Panc1 (cell line): Measurements from ENCODE around the gene SLFN12L. TPM values are rescaled to one million over a fixed set of nuclear protein-coding genes. Genes with fewer than 3 reads are reported as not detected.

Experiments used
- ATAC-seq: fragments of 200-7000 bp; cut with Tn5 transposase; 2 replicates; pipeline ENCODE4 v1.9.1; 2020; ENCODE audit warnings: mild to moderate bottlenecking, moderate library complexity
- BruUV-seq: library from RNA; stranded (reverse); fragments of 400-500 nt; replicated peaks from 2 replicates; lab custom pipeline; 2021; lab: Mats Ljungman, UMichigan
- CTCF ChIA-PET: fragments of 300-600 bp; sonication (Branson Sonifier 250); formaldehyde crosslinking; loops from one replicate; lab custom pipeline; 2022; ENCODE audit warnings: antibody characterized with exemption; lab: Charles Lee
- POLR2A ChIA-PET: fragments of 300-600 bp; sonication (Branson Sonifier 250); formaldehyde crosslinking; loops from one replicate; lab custom pipeline; 2022; ENCODE audit warnings: antibody characterized with exemption; lab: Charles Lee
- DNase-seq: peaks from one replicate; pipeline ENCODE4 v3.0.0-alpha.2; 2010; ENCODE audit warnings: low read depth, low spot score
- H3K27ac ChIP-seq: 2 replicates; pipeline ENCODE4 v1.5.1; 2011; ENCODE audit warnings: mild to moderate bottlenecking, low read length, inconsistent platforms
- H3K27me3 ChIP-seq: fragments of 200-500 bp; sonication (Bioruptor generic); 2 replicates; pipeline ENCODE4 v1.6.0; 2014; ENCODE audit warnings: low read length, inconsistent platforms; ENCODE audit not compliant: control insufficient read depth, insufficient read depth
- H3K36me3 ChIP-seq: fragments of 200-500 bp; sonication (Bioruptor generic); 2 replicates; pipeline ENCODE4 v1.5.1; 2014; ENCODE audit warnings: inconsistent platforms, mild to moderate bottlenecking, low read length, moderate library complexity; ENCODE audit not compliant: control insufficient read depth, insufficient read depth
- H3K4me1 ChIP-seq: 2 replicates; pipeline ENCODE4 v1.5.1; 2011; ENCODE audit warnings: inconsistent platforms, mild to moderate bottlenecking, low read length, moderate library complexity; ENCODE audit not compliant: control insufficient read depth, insufficient read depth
- H3K4me3 ChIP-seq, 2 experiments: 2 replicates each; pipeline ENCODE4 v1.5.1; 2011 to 2012; ENCODE audit warnings: low read depth in 2 of 2, low read length in 2 of 2, mild to moderate bottlenecking in 2 of 2, inconsistent platforms in 1 of 2, moderate library complexity in 1 of 2
- H3K9me3 ChIP-seq: fragments of 200-500 bp; sonication (Bioruptor generic); 2 replicates; pipeline ENCODE4 v1.5.1; 2014; ENCODE audit warnings: low read depth, mild to moderate bottlenecking, inconsistent platforms, low read length, moderate library complexity; ENCODE audit not compliant: control insufficient read depth, insufficient read depth
- POLR2AphosphoS5 ChIP-seq: IDR thresholded peaks from 2 replicates; pipeline ENCODE4 v1.6.1; 2012; ENCODE audit warnings: mild to moderate bottlenecking, low read depth, low read length, moderate library complexity
- SIN3A ChIP-seq: IDR thresholded peaks from 2 replicates; pipeline ENCODE4 v1.6.1; 2012; ENCODE audit warnings: low read depth, mild to moderate bottlenecking, low read length, moderate library complexity, borderline replicate concordance; ENCODE audit not compliant: insufficient read depth
- TCF7L2 ChIP-seq: IDR thresholded peaks from 2 replicates; pipeline ENCODE4 v1.6.1; 2011; ENCODE audit warnings: mild to moderate bottlenecking, low read depth, low read length, inconsistent platforms
- in situ Hi-C: cut with HindIII; loops from 2 replicates; pipeline ENCODE4 v1.10.0; 2016; ENCODE audit warnings: low sequenced_read_pairs, low pct_unique_long_range_greater_than_20kb
- intact Hi-C: fragments of 100-400 bp; cut with micrococcal nuclease; formaldehyde crosslinking; loops from one replicate; pipeline ENCODE4 v1.10.0; 2022; ENCODE audit not compliant: unreplicated experiment
- total RNA-seq: library from RNA; stranded (reverse); gene quantifications from one replicate; pipeline ENCODE4 v1.2.1, GENCODE V29; 2021; ENCODE audit not compliant: unreplicated experiment
- TF ChIP-seq, protein P1 (sequence below), 2 experiments: IDR thresholded peaks; 2 replicates each; pipeline ENCODE4 v1.6.1; 2011 to 2012; ENCODE audit warnings: low read depth in 2 of 2, control low read depth in 1 of 2, low read length in 1 of 2, mild to moderate bottlenecking in 1 of 2, moderate library complexity in 1 of 2; ENCODE audit not compliant: insufficient read depth in 1 of 2
- TF ChIP-seq, protein P2 (sequence below): fragments of 450-650 bp; IDR thresholded peaks from 2 replicates; pipeline ENCODE4 v1.5.1; 2017; ENCODE audit warnings: mild to moderate bottlenecking

The SLFN12L gene
- total RNA-seq, 1 experiment from 2014 or later = 0.33 TPM

DNA sequence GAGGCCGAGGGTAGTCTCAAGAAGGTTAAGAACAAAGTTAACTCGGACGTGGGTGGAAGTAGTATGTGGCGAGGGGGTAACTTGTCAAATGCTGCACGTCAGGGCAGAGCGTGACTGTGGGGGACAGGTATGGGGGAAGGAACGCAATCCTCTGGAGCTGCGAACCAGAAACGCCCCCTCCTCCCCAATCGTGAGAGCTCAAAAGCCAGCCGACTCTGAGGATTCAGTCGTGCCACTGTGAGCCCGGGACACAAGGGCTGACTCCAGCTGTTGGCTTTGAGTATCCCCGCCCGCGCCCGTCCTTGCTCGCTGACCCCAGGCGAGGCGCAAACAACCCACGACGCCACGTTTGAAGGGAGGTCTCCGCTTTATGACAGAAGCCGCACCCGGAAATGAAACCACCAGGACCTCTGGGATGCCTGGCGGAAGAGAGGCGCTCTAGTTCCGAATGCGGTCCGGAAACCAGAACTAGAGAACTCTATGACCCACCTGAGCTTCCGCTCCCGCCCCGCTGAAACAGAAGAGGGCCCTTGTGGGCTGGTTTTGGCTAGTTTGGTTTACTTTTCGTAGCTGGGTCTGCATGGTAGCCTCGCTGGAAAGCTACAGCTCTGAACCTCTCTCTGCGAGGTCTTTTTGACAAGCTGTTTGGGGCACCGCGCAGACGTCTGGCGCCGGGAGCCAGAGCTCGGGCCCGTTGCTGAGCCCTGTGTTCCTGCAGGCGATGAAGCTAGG is 40.9 kb upstream of the SLFN12L start, which contains the start of gene PEX12:
Gene PEX12 (minus strand): TSS at position 375 of the 732 bp plus-strand sequence. CDS start 550 bp downstream, outside the sequence.
- no TSS peak for BruUV-seq

DNA sequence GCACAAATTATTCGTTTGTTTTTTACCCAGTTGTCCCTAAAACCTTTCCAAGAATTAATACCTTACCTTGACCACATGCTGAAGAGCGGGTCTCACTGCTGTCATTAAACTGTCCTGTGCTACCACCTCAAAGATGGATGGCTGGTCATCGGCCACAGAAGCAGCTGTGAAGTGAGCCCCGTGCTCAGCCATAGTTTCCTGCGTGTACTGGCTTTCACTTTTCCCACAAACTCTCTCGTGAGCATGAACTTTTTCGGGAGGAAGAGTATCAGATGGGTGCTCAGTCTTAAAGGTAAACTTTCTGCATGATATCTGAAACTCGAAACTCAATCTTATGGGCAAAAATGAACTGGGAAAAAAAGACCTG is 40.3 kb upstream of the SLFN12L start:
- H3K27me3 ChIP-seq = no peaks in the 10 kb centered on the region
- CTCF ChIA-PET = interaction anchor here (0.5 to 1.3 kb wide), 3 partner anchors 22 to 185 kb away, joined by 4 read pairs; no protein-coding TSS in a partner anchor
- H3K36me3 ChIP-seq = no peaks in the 10 kb centered on the region; the same call in 1 of the 2 replicates
- no peaks in the 10 kb centered on the region for H3K9me3 ChIP-seq
- H3K4me3 ChIP-seq = peak overlapping the region; percentile 73 to 85
- TSS peak; percentile 96 for BruUV-seq
- POLR2A ChIA-PET = interaction anchor here (0.5 to 1.3 kb wide), 3 partner anchors 9 to 271 kb away, joined by 3 to 9 read pairs (median 5); partner anchors contain the start of gene AP2B1
- ATAC-seq (peak; percentile 41; the same call in 1 of the 2 replicates), DNase-seq (no peak)
- intact Hi-C loops = no loop called here
- TF ChIP-seq, protein P1, sequence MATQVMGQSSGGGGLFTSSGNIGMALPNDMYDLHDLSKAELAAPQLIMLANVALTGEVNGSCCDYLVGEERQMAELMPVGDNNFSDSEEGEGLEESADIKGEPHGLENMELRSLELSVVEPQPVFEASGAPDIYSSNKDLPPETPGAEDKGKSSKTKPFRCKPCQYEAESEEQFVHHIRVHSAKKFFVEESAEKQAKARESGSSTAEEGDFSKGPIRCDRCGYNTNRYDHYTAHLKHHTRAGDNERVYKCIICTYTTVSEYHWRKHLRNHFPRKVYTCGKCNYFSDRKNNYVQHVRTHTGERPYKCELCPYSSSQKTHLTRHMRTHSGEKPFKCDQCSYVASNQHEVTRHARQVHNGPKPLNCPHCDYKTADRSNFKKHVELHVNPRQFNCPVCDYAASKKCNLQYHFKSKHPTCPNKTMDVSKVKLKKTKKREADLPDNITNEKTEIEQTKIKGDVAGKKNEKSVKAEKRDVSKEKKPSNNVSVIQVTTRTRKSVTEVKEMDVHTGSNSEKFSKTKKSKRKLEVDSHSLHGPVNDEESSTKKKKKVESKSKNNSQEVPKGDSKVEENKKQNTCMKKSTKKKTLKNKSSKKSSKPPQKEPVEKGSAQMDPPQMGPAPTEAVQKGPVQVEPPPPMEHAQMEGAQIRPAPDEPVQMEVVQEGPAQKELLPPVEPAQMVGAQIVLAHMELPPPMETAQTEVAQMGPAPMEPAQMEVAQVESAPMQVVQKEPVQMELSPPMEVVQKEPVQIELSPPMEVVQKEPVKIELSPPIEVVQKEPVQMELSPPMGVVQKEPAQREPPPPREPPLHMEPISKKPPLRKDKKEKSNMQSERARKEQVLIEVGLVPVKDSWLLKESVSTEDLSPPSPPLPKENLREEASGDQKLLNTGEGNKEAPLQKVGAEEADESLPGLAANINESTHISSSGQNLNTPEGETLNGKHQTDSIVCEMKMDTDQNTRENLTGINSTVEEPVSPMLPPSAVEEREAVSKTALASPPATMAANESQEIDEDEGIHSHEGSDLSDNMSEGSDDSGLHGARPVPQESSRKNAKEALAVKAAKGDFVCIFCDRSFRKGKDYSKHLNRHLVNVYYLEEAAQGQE (IDR thresholded peaks at IDR 0.05; ENCODE audit: insufficient read depth in 1 of 2, low read depth in 2 of 2, low read length in 1 of 2) = no peak
- no peak for TF ChIP-seq SIN3A
- TF ChIP-seq TCF7L2 = no peak
- no peak for TF ChIP-seq POLR2AphosphoS5
- TF ChIP-seq, protein P2, sequence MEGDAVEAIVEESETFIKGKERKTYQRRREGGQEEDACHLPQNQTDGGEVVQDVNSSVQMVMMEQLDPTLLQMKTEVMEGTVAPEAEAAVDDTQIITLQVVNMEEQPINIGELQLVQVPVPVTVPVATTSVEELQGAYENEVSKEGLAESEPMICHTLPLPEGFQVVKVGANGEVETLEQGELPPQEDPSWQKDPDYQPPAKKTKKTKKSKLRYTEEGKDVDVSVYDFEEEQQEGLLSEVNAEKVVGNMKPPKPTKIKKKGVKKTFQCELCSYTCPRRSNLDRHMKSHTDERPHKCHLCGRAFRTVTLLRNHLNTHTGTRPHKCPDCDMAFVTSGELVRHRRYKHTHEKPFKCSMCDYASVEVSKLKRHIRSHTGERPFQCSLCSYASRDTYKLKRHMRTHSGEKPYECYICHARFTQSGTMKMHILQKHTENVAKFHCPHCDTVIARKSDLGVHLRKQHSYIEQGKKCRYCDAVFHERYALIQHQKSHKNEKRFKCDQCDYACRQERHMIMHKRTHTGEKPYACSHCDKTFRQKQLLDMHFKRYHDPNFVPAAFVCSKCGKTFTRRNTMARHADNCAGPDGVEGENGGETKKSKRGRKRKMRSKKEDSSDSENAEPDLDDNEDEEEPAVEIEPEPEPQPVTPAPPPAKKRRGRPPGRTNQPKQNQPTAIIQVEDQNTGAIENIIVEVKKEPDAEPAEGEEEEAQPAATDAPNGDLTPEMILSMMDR = no peak
- in situ Hi-C loops = no loop called here
- H3K4me1 ChIP-seq = peaks cover 19% of the 10 kb centered on the region
- peak overlapping the region; percentile 87 for H3K27ac ChIP-seq

More for the DNA sequence above, 40.9 kb upstream of the SLFN12L start, which contains the start of gene PEX12:
- TF ChIP-seq POLR2AphosphoS5 = peak; percentile 99
- TF ChIP-seq, protein P1 (IDR thresholded peaks at IDR 0.05; ENCODE audit: insufficient read depth in 1 of 2, low read depth in 2 of 2, low read length in 1 of 2) = peak; percentile 28 to 43; a peak in 1 of 4 replicates
- TF ChIP-seq, protein P2 = no peak
- peak; percentile 81 for TF ChIP-seq TCF7L2
- TF ChIP-seq SIN3A = peak; percentile 98; the same call in 1 of the 2 replicates
- peak; percentile 99 for ATAC-seq
- DNase-seq = peak; percentile 70
- CTCF ChIA-PET = interaction anchor here (0.5 to 1.3 kb wide), 3 partner anchors 23 to 185 kb away, joined by 4 read pairs; no protein-coding TSS in a partner anchor
- Histone ChIP-seq H3K27ac (peak within 1 kb of the TSS; percentile 87), H3K4me1 (peaks cover 19% of the 10 kb centered on the region), H3K9me3 (no peaks in the 10 kb centered on the region), H3K27me3 (no peaks in the 10 kb centered on the region), H3K36me3 (no peaks in the 10 kb centered on the region; the same call in 1 of the 2 replicates), H3K4me3 (peak within 1 kb of the TSS; percentile 73 to 85)
- POLR2A ChIA-PET = interaction anchor here (0.5 to 1.3 kb wide), 6 partner anchors 8 to 276 kb away, joined by 3 to 9 read pairs (median 4); partner anchors contain the start of gene AP2B1
- in situ Hi-C loops = no loop called here
- intact Hi-C loops = no loop called here
